Esophagus muscularis mucosa (tissue), 4 donors: ENCODE measurements around the gene CD151.

Experiments used
- CTCF ChIP-seq, 3 experiments: fragments of 200-600 bp in 2 of 3; fragments of 450-650 bp in 1 of 3; sonication (generic) in 2 of 3; IDR thresholded peaks; one replicate each; pipeline ENCODE4 v1.5.1; 2017 to 2019; ENCODE audit warnings: antibody characterized with exemption in 3 of 3, mild to moderate bottlenecking in 2 of 3, moderate library complexity in 1 of 3
- EP300 ChIP-seq: sonication (generic); formaldehyde crosslinking; IDR thresholded peaks from one replicate; pipeline ENCODE4 v1.6.1; 2017; ENCODE audit warnings: antibody characterized with exemption
- POLR2AphosphoS5 ChIP-seq, 2 donors: sonication (generic); formaldehyde crosslinking; IDR thresholded peaks; one replicate each; pipeline ENCODE4 v1.6.1; 2017; ENCODE audit warnings: antibody characterized with exemption in 2 of 2

- TF ChIP-seq POLR2AphosphoS5 (IDR thresholded peaks at IDR 0.05): no peak
- no peak for TF ChIP-seq CTCF (IDR thresholded peaks at IDR 0.05)
- no peak for TF ChIP-seq EP300
Observed at GRCh38 chr11:801097-801780, 31.5 kb upstream of the CD151 start.
